Fibroblast of skin of right quadriceps (primary cell): ENCODE results near the gene PROX1.
"Not testable (repeated sequence)": the region's sequence is repeated elsewhere in the genome, so short reads cannot be mapped to it uniquely, and the experiment has no call there.

Experiments
- DNase-seq: peaks from one replicate; pipeline ENCODE4 v3.0.0-alpha.2; 2013

The PROX1 gene

DNA sequence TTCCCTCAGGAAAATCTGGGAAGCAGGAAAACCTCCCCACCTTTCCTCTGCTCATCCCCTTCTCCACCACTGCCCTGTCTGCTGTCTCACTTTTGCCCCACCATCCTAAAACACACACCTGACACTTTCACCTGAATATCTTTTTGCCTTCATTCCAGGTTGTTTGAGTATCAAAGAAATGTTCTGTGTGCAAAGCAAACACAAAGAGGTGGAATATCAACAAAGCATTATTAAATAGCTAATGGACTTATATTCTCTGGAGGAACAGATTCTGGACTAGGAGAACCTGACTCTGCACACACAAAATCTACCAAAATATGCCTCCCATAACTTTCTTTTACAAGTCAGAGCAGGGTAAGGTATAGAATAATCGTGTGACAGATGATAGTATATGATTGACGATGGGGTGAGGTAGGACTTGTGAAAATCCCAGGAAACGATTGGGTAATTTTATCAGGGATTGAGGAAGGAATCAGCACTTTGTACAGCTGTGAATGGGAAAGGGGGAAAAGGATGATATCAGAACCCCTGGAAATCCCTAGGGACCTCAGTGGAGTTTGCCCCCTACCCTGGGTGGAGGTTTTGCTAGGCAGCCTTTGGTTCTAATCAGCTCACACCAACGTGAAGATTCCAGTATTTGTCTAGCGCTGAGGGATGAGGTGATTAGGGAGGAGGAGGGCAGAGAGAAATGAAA lies 87.7 kb downstream of the PROX1 start:
- DNase-seq, result no peak

DNA sequence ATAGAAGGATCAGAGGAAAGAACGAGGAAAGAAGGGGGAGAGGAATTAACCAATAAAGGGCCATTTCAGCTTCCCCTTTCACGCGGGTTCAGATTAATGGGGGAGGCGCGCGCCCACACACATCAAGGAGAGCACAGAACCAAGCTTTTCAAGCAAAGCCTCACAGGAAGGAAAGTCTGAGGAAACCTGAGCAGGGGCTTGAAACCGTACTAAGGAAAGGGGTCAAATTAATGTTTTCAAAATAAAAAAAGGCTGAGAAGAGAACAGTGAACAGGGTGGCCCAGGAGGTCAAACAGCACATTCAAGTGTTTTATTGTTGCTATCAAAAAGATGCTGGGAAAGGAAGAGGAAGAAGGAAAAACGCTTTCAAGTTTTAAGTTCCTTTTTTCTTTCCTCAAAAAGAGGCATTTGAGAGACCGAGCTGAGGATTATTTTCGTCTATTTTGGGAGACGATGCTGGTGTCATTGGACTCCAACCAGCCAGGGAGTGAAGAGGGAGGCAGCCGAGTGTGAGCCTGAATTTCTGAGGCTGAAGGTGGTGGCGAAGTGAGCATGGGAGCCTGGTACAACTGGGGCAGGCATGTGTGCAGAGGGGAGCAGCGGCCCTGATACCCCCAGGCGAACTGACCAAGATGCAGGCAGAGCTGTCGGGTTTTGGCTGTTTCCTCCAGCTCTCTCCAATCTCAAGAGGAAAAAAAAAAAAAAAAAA lies 88.4 kb downstream of the PROX1 start:
- no peak for DNase-seq

DNA sequence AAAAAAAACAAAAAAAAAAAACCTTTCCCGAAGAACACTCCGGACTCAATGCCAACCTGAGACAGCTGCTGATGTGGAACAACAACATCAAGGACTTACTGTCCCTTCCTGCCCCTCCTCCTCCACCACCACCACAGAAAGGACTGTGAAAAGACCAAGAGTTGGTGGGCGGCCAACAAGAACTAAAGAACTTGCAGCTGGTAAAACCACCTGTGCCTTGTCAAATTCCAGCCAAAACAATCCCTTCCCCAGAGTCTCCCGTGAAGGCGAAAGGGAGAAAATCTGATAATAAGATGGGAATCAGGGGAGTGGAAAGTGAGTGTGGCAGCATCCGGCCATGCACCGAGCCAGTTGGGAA lies 88.9 kb downstream of the PROX1 start:
- DNase-seq, result no peak

DNA sequence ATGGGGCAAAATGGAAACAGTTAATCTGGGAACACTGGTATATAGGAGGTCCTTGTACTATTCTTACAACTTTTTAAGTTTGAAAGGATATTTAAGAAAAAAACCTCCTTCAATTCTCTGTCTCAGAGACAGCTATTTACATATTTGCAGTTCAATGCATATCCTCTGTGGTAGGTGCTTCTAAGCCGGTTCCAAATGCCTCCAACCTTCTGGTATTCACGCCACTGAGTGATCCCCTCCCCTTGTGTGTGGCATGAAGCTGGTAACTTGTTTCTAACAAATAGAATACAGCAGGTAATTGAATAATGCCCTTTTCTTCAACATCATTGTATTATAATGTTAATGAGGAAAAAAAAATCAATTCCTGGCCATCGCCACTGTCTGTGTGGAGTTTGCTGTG lies 91.2 kb downstream of the PROX1 start:
- DNase-seq, result no peak

DNA sequence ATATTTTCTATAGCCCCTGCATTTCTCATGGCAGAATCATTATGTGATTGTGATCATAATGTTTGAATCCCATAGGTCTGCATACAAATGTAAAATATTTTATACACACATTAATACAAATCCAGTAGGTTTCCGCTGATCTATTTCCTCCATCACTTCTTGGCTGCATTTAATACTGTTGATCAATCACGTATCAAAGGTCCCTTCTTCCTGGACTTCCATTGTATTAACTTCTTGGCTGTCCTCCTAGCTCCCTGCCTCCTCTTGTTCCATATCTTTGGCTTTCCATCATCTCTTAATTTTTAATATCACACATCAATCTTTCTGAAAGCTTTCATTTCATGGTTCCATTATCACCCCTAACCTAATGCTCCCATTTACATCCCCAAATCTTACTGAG lies 97.6 kb downstream of the PROX1 start:
- DNase-seq, result no peak

DNA sequence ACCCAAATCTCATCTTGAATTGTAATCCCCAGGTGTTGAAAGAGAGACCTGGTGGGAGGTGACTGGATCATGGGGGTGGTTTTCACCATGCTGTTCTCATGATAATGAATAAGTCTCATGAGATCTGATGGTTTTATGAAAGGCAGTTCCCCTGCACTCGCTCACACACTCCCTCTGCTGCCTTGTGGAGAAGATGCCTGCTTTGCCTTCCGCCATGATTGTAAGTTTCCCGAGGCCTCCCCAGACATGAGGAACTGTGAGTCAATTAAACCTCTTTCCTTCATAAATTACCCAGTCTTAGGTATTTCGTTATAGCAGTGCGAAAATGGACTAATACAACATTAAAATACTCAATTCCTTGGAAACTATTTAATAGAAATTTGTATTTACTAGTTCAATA lies 99.2 kb downstream of the PROX1 start:
- DNase-seq, result no peak

DNA sequence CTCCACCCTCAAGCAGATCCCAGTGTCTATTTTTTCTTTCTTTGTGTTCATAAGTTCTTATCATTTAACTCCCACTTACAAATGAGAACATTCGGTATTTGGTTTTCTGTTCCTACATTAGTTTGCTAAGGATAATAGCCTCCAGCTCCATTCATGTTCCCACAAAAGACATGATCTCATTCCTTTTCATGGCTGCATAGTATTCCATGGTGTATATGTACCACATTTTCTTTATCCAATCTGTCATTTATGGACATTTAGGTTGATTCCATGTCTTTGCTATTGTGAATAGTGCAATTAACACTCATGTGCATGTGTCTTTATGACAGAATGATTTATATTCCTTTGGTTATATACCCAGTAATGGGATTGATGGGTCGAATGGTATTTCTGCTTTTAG lies 101.2 kb downstream of the PROX1 start:
- DNase-seq, result not testable (repeated sequence)
